ENCODE results near the gene PEAK1. TPM values are rescaled to one million over a fixed set of nuclear protein-coding genes. Genes with fewer than 3 reads are reported as not detected.

PEAK1 gene
- total RNA-seq, 1 experiment from 2014 or later: 58.7 TPM

GRCh38 chr15:77091097-77091496, 328.8 kb downstream of the PEAK1 start:
- Histone ChIP-seq H3K4me3 (ENCODE audit: low read depth in 2 of 2, low read length in 2 of 2) (no peak overlapping the region), H3K27me3 (ENCODE audit: control insufficient read depth, insufficient read depth, low read length) (no peaks in the 10 kb centered on the region), H3K9me3 (ENCODE audit: control insufficient read depth, insufficient read depth, low read depth, low read length) (no peaks in the 10 kb centered on the region), H3K4me1 (ENCODE audit: control insufficient read depth, insufficient read depth, low read length) (no peaks in the 10 kb centered on the region), H3K27ac (ENCODE audit: low read length) (no peak overlapping the region), H3K36me3 (ENCODE audit: control insufficient read depth, insufficient read depth, low read length) (no peaks in the 10 kb centered on the region)
- BruUV-seq (replicated peaks): no TSS peak
- TF ChIP-seq, protein P1, sequence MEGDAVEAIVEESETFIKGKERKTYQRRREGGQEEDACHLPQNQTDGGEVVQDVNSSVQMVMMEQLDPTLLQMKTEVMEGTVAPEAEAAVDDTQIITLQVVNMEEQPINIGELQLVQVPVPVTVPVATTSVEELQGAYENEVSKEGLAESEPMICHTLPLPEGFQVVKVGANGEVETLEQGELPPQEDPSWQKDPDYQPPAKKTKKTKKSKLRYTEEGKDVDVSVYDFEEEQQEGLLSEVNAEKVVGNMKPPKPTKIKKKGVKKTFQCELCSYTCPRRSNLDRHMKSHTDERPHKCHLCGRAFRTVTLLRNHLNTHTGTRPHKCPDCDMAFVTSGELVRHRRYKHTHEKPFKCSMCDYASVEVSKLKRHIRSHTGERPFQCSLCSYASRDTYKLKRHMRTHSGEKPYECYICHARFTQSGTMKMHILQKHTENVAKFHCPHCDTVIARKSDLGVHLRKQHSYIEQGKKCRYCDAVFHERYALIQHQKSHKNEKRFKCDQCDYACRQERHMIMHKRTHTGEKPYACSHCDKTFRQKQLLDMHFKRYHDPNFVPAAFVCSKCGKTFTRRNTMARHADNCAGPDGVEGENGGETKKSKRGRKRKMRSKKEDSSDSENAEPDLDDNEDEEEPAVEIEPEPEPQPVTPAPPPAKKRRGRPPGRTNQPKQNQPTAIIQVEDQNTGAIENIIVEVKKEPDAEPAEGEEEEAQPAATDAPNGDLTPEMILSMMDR (IDR thresholded peaks at IDR 0.05): no peak
- TF ChIP-seq REST (IDR thresholded peaks at IDR 0.05; ENCODE audit: insufficient read depth in 1 of 2, low read depth in 2 of 2, low read length in 1 of 2) (no peak), TCF7L2 (IDR thresholded peaks at IDR 0.05; ENCODE audit: low read depth, low read length) (no peak), POLR2AphosphoS5 (IDR thresholded peaks at IDR 0.05; ENCODE audit: low read depth, low read length) (no peak), SIN3A (IDR thresholded peaks at IDR 0.05; ENCODE audit: borderline replicate concordance, insufficient read depth, low read depth, low read length) (no peak)
- POLR2A ChIA-PET: no interaction called here
- DNase-seq (ENCODE audit: low read depth, low spot score): no peak
- in situ Hi-C loops (cut with HindIII; ENCODE audit: low pct_unique_long_range_greater_than_20kb, low sequenced_read_pairs): no loop called here
- intact Hi-C loops (cut with micrococcal nuclease; ENCODE audit: unreplicated experiment): no loop called here
- ATAC-seq: no peak
- CTCF ChIA-PET: no interaction called here

DNA sequence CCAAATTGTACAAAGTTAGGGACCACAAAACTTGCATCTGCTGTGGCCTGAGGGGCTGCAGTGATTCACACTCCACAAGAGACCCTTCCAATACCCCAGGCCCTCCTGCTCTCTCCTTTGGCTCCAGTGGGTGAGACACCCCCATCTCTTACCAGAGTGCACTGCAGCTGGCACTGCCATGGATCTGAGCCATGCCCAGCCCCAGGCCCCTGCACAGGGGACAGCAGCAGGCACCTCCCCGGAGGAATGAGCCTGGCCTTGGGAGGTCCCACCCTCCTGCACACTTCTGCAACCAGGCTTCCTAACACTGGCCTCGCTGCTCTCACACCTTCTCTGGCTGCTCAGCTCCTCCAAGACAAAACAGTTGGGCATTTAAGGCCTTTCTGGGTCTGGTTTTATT, 332.7 kb downstream of the PEAK1 start:
- H3K4me3 ChIP-seq (ENCODE audit: low read depth in 2 of 2, low read length in 2 of 2): no peak overlapping the region
- ATAC-seq (no peak), DNase-seq (ENCODE audit: low read depth, low spot score) (no peak)
- TF ChIP-seq TCF7L2 (IDR thresholded peaks at IDR 0.05; ENCODE audit: low read depth, low read length) (no peak), SIN3A (IDR thresholded peaks at IDR 0.05; ENCODE audit: borderline replicate concordance, insufficient read depth, low read depth, low read length) (no peak), REST (IDR thresholded peaks at IDR 0.05; ENCODE audit: insufficient read depth in 1 of 2, low read depth in 2 of 2, low read length in 1 of 2) (no peak), POLR2AphosphoS5 (IDR thresholded peaks at IDR 0.05; ENCODE audit: low read depth, low read length) (no peak)
- TF ChIP-seq, protein P1 (IDR thresholded peaks at IDR 0.05): no peak
- H3K9me3 ChIP-seq (ENCODE audit: control insufficient read depth, insufficient read depth, low read depth, low read length): no peaks in the 10 kb centered on the region
- H3K27me3 ChIP-seq (ENCODE audit: control insufficient read depth, insufficient read depth, low read length): no peaks in the 10 kb centered on the region
- H3K4me1 ChIP-seq (ENCODE audit: control insufficient read depth, insufficient read depth, low read length): no peaks in the 10 kb centered on the region
- intact Hi-C loops (cut with micrococcal nuclease; ENCODE audit: unreplicated experiment) (no loop called here), in situ Hi-C loops (cut with HindIII; ENCODE audit: low pct_unique_long_range_greater_than_20kb, low sequenced_read_pairs) (no loop called here)
- H3K27ac ChIP-seq (ENCODE audit: low read length): no peak overlapping the region
- POLR2A ChIA-PET: interaction anchor here (0.6 kb wide), 1 partner anchor 129 kb away, joined by 8 read pairs; no protein-coding TSS in a partner anchor
- CTCF ChIA-PET: no interaction called here
- no TSS peak for BruUV-seq (replicated peaks)
- H3K36me3 ChIP-seq (ENCODE audit: control insufficient read depth, insufficient read depth, low read length): no peaks in the 10 kb centered on the region
